ENCODE measurements around the gene CAMK2B.

- TF ChIP-seq SIN3A (IDR thresholded peaks at IDR 0.05; ENCODE audit: borderline replicate concordance, insufficient read depth, low read length) (no peak), POLR2AphosphoS5 (IDR thresholded peaks at IDR 0.05; ENCODE audit: low read depth, low read length) (no peak), FOXP2 (optimal IDR thresholded peaks at IDR 0.05; ENCODE audit: borderline replicate concordance, extremely low read depth, extremely low read length, insufficient read depth) (no peak), TAF1 (IDR thresholded peaks at IDR 0.05; ENCODE audit: borderline replicate concordance, insufficient read depth, low read length) (no peak)
- TF ChIP-seq, protein P1, sequence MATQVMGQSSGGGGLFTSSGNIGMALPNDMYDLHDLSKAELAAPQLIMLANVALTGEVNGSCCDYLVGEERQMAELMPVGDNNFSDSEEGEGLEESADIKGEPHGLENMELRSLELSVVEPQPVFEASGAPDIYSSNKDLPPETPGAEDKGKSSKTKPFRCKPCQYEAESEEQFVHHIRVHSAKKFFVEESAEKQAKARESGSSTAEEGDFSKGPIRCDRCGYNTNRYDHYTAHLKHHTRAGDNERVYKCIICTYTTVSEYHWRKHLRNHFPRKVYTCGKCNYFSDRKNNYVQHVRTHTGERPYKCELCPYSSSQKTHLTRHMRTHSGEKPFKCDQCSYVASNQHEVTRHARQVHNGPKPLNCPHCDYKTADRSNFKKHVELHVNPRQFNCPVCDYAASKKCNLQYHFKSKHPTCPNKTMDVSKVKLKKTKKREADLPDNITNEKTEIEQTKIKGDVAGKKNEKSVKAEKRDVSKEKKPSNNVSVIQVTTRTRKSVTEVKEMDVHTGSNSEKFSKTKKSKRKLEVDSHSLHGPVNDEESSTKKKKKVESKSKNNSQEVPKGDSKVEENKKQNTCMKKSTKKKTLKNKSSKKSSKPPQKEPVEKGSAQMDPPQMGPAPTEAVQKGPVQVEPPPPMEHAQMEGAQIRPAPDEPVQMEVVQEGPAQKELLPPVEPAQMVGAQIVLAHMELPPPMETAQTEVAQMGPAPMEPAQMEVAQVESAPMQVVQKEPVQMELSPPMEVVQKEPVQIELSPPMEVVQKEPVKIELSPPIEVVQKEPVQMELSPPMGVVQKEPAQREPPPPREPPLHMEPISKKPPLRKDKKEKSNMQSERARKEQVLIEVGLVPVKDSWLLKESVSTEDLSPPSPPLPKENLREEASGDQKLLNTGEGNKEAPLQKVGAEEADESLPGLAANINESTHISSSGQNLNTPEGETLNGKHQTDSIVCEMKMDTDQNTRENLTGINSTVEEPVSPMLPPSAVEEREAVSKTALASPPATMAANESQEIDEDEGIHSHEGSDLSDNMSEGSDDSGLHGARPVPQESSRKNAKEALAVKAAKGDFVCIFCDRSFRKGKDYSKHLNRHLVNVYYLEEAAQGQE (IDR thresholded peaks at IDR 0.05; ENCODE audit: insufficient read depth in 1 of 2, low read depth in 2 of 2, low read length in 2 of 2), result no peak
Measured at GRCh38 chr7:44324481-44325200, 753 bp downstream of the CAMK2B start.

Data from PFSK-1 (cell line).